DMS 273 (cell line): ENCODE data around the gene SPTLC3.

Experiments used
- DNase-seq: peaks from one replicate; lab custom pipeline; 2025; ENCODE audit not compliant: unreplicated experiment; lab: John Stamatoyannopoulos, UW

The SPTLC3 gene

GRCh38 chr20:13174402-13174801 is 165.6 kb downstream of the SPTLC3 start:
- DNase-seq, result no peak

- DNase-seq, result no peak
Observed at GRCh38 chr20:13180986-13181889, 172.5 kb downstream of the SPTLC3 start.

GRCh38 chr20:13183005-13183404 is 174.2 kb downstream of the SPTLC3 start:
- no peak for DNase-seq

- no peak for DNase-seq
Observed at GRCh38 chr20:13186043-13186774, 177.4 kb downstream of the SPTLC3 start.

- no peak for DNase-seq
Observed at GRCh38 chr20:13187899-13188298, 179.1 kb downstream of the SPTLC3 start.

- no peak for DNase-seq
Observed at GRCh38 chr20:13199279-13199678, 190.5 kb downstream of the SPTLC3 start.

GRCh38 chr20:13200767-13201500 is 192.2 kb downstream of the SPTLC3 start:
- no peak for DNase-seq

GRCh38 chr20:13202565-13202964 is 193.8 kb downstream of the SPTLC3 start:
- no peak for DNase-seq

- no peak for DNase-seq
Observed at GRCh38 chr20:13205425-13205824, 196.7 kb downstream of the SPTLC3 start.

- no peak for DNase-seq
Observed at GRCh38 chr20:13205848-13206434, 197.2 kb downstream of the SPTLC3 start.

GRCh38 chr20:13207016-13207415 is 198.2 kb downstream of the SPTLC3 start:
- DNase-seq, result no peak

GRCh38 chr20:13211956-13212618 is 203.3 kb downstream of the SPTLC3 start:
- no peak for DNase-seq

- no peak for DNase-seq
Observed at GRCh38 chr20:13212750-13213149, 204.0 kb downstream of the SPTLC3 start.

GRCh38 chr20:13213335-13213734 is 204.6 kb downstream of the SPTLC3 start:
- DNase-seq, result no peak

- no peak for DNase-seq
Observed at GRCh38 chr20:13216533-13216932, 207.8 kb downstream of the SPTLC3 start.
